NOMO-1 treated with dmso at 0.1 percent for 144 hours (cell line): ENCODE data around the gene MB.

Experiments
- DNase-seq: peaks from one replicate; lab custom pipeline; 2025; ENCODE audit not compliant: unreplicated experiment; lab: John Stamatoyannopoulos, UW

Gene MB

DNA sequence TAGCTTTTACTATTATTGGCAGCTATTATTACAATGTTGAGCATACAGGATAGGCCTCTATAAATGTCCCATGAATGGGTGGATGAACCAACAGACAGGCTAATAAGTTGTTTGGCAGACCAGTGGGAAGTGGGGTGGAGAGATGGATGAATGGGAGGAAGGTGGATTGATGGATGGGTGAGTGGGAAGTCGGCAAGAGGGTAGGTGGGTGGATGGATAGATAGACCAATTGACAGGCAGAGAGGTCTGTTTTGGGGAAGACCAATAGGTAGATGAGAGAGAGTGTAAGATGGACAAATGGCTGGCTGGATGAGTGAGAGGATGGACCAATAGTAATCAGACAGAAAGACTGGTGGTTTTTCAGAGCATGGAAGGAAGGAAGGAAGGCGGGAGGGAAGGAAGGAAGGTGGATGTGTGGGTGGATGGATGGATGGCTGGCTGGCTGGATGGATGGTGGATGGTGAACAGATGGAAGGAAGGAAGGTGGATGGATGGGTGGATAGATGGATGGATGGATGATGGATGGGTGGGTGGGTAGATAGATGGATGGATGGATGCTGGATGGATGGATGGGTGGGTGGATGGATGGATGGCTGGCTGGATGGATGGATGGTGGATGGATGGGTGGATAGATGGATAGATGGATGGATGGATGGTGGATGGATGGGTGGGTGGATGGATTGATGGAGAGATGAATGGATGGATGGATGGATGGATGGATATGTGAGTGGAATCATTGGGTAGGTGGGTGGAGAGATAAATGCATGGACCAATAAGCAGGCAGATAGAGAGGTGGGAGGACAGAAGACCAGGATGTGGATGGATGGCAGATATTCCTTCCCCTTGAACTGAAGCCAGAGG lies 39.1 kb downstream of the MB start:
- DNase-seq, result no peak

DNA sequence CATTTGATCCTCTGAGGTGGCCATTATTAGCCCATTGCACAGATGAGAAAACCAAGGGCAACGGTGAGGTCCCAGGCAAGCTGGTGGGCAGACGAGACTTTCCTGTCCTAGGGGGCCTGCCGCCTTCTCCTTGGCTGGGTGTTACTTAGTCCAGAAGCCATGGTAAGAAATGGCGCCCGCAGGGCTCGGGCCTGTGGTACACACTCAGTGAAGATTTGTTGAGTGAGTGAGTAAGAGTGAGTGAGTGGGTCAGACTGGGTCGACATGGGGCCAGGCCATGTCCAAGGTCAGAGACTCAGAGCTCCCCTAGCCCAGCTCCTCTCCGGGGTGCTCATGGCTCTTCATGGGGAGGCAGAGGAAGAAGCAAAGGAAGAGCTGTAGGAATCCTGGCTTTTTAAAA lies 40.5 kb downstream of the MB start:
- no peak for DNase-seq

DNA sequence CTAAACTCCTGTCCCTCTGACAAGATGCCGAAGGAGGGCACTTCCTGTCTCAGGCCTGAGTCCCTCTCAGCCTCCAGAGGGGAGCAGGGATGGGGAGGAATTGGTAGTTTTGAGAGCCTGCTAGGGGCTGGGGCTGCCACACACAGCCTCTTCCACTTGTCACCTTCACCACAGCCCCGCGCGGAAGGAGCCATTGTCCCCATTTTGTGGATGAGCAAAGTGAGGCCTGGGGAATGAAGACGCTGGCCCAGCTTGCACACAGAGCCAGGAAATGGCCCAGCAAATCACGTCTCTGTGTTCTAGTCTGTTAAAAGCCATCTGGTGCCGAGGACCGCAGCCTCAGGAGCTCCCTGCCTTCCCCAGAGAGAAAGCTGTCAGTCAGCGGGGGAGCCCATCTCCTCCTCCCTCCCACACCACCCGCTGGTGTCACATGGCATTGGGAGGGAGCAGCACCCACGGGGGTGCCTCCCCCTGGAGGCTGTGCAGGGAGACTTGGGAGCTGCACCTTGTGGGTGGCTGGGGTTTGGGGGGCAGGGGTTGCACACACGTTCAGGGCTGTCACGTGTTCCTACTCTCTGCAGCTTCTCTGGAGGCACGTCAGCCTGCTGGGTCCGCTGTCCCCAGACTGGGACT lies 41.9 kb downstream of the MB start:
- DNase-seq, result no peak

DNA sequence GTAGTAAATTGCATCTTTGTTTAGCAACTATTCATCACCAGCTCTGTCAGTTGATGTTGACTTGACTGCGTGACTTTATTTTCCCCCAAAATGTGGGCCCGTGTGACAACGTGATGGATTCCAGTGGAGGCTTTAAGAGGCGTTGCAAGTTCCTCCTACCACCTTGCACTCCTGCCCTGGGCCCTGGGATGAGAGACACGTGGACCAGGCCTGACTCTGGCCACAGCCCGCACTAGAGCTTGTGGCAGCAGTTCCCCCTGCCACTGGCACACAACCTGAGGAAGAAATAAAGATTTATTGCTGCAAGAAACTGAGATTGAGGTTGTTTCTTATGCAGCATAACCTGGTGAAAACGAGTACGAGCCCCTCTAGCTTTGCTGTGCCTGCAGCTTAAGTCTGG lies 44.6 kb downstream of the MB start:
- DNase-seq, result no peak

DNA sequence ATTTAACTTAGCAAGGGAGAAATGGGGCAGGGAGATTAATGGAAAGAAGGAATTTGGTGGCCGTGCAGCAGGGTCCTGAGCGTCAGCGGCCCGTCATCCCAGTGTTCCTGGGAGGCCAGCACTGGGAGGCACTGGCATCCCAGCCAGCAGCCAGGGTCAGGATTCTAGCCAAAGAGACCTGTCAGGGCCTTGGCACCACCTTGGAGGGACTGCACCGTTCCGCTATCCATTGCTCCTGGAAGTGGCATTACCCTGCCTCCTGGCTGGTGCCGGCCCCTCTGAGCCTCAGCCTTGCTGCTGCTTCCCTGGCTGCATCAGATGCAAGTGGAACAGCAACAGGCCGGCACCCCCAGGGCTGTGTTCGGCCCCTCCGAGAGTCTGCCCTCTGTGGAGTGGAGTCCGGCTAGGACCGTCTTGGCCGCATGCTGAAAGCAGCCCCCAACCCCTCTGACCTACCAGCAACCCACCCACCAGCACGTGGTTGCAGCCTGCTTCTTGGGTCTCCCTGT lies 46.4 kb downstream of the MB start:
- DNase-seq, result no peak

DNA sequence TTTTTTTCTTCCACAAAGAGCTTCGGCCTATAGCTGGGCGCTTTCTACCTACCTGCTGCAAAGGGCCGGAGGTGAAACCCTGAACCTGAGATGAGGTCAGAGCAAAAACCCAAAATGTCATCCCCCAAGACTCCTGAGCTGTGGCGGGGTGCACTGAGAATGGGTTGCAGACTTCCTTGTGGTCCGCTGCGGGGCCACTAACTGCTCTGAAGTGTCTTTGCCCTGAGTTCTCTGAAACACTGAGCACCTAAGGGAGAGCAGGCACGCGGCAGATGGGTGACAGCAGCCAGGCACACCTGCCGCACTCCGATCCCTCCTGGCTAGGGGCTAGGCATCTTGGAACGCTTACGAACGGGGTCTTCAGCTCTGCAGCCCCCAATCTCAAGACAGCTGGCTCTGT lies 47.2 kb downstream of the MB start:
- DNase-seq, result no peak

DNA sequence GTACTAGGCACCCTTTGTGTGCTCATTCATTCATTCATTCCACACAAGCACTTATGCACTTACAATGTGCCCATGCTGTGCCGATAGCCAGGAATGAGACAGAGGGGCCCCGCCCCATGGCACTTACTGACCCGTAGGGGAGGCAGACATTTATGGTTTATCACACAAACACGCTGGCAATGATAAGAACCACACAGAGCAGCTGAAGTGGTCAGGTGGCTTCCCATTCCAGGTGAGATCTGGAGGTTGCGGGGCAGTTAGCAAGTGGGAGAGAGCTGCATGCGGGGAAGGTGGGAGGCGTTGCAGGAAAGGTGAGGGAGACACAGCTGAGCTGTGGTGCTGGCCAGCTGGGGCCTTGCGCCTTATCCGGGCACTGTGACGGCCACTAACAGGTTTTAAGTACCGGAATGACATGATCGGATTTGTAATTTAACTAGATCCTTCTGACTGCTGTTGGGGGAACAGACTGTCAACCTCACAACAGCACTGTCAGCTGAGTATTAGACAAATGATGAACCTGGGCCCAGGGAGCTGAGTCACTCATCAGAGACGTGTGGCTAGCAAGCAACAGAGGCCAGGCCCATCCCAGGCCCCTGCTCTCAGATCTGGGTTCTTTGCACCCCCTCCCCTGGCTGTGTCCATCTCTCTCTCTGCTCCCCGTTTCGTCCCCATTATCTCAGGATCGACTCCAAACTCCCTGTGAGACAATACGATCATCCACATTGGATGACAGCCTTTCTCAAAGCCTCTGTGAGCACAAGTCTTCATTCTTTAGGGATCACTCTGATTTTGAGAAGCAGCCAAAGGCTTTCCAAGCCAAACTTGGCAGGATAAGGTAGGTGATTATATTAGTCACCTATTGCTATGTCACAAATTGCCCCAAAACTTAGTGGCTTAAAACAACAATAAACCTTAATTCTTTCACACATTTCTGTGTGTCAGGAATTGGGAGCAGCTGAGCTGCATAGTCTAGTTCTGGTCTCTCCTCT lies 48.1 kb downstream of the MB start:
- no peak for DNase-seq

DNA sequence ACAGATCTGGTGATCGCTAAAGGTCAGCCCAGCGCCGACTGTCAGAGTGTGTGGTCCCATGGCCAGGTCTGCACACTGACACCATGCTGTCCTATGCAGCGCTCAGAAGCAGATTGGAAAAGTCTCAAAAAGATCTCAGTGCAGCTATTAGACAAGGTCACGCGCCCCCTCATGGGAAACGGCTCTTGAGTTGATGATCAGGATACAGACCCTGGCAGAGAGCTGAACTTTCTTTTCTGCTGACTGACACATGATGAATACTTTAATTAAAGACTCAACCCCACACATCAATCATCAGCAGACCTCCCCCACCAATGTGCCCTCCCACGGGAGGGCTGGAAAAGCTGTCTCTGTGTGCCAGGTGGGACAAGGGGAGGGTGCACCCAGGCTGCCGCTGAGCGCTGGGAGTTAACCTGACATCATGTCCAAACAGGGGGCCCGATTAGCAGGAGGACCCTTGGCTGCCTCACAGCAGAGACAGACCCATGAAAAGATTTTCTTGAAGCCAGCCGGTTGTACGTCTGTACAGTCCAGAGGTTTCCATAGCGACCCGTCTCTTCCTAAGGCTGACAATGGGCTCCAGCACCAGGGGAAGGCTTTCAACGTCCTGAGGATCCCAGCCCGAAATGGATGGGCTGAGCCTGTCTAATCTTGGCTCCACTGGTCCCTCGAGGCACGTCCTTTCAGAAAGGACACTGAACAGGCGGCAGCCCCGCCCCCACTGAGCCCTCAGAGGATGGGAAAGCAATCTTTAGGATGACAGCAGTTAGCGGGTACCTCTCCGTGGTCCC lies 49.6 kb downstream of the MB start:
- no peak for DNase-seq

DNA sequence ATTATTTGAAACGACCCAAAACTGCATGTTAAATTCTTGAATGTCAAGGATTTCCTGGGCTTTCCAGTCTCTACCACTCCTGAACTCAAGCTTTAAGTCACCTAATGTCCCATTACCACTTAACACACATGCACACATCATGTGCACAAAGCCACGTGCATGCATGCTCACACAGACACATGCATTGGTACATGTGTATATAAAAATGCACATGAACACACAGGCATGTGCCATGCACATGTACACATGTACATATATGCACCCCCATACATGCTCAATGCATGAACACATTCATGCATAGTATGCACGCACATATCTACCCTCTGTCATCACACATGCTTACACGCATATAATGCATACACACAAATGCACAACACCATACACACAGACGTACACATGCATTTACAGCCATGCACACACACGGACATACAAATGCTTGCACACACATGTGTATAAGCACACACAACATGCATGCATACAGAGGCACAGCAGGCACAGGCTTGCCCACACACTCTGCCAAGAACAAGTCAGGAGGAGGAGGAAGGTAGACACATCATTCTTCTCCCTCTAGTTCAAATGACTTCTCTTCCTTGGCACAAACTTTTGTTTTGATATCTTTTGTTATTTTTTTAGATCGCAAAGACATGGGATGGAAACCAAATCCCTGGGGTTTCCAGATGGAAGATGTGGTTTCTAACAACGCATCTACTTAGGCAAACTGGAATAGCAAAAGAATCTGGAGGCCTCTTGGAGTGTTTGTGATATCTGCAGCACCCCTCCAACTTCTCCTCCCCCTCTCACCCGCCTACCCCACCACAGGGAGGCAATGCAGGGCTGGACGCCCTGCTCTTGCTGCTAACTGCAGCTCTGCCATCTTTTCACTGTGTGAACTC lies 51.9 kb downstream of the MB start:
- no peak for DNase-seq

DNA sequence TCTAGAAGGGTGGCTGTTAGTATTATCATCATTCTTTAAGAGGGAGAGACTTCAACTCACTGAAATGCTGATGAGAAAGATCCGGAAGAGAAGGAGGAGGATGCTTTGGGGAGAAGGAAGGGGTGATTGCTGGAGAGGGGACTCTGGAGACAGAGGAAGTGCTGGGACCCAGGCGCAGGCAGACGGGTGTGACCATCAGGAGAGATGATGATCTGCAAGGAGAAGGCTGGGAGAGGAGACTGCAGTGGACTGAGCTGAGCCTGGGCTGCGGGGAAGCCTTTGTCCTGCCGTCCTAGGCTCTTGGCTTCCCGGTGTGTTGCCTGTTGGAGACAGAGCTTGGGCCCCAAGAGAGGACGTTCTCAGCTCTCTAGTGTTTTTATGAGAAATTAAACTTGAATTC lies 53.9 kb downstream of the MB start:
- DNase-seq, result no peak

DNA sequence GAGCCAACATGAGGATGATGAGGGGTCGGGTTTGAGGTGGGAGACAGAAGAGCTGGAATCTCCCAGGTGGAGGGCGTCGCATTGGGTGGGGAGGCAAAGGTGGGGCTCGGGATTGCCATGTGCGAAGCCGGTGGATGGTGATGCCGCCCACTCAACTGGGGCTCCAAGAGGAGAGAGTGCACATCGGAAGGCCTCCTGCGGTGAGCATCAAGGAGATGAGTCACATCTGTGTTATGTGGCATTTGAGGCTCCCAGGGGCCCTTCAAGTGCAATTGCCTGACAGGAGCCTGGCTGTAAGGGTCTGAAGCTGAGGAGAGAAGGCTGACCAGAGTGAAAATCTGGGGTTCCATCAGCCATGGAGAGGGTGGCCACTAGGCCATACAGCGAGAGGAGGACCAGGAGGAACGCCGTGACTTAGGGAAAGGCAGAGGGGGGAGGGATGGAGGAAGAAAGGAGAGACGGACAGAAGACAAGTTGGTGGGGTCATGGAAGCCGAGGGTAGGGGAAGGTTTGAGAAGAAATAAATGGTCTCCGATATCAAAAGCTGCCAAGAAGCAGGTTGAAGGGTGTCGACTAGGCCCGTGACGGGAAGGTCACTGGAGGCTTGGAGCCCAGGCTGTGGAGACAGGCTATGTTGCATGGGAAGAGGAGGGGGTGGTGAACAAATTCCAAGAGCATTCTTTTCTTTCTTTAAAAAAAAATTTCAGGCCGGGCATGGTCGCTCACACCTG lies 55.2 kb downstream of the MB start:
- no peak for DNase-seq

DNA sequence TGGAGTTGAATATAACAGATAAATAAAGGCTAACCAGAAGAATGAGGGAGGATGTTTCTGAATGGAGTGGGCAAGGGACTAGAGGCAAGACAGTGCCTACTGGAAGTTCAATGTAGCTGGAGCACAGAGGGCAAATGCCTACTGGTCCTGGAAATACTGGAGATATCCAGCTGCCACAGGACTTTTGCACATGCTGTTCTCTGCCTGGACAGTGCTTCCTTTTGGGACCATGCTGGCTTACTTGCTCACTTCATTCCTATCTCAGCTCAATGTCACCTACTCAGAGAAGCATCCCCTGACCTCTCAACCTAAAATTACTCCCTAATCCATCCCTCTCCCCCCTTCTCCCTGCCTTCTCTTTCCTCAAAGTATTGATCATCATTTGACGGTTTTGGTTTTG lies 56.3 kb downstream of the MB start:
- DNase-seq, result no peak

DNA sequence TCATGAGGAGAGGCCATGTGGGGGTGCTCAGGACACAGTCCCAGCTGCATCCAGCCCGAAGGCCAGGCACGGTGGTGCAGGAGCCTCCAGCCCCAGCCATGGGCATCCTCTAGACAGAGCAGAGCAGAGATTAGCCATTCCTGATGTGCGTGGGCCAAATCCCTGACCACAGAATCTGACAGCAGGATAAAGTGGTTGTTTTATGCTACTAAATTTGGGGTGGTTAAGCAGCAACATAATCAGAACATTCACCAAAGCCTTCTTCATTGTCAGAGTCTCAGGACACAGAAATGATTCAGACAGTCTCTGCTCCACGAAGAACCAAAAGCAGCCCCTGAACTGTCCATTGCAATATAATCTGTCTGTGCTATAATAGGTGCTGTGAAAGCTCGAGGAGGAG lies 56.8 kb downstream of the MB start:
- no peak for DNase-seq

DNA sequence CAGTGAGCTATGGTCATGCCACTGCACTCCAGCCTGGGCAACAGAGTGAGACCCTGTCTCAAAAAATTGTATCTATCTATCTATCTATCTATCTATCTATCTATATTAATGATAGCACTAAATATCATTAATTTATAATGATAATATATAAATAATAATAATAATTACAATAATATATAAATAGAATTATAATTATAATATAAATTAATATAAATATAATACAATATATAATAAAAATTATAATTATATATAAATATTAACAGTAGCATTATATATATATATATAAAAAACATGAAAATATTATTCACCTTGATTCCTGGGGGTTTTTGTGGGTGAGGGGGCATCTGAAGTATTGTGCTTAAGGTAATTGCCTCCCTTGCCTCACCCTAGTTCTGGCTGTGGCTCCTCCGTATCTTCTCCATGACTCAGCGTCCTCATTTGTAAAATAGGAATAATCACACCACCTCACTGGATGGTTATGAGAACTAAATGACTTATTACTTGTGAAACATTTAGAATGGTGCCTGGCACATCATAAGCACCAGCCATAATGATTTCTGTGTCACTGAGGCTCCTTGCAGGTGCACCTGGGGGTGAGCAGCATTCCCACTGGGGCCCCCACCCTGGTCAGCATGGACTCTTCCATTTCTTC lies 57.6 kb downstream of the MB start:
- DNase-seq, result no peak

DNA sequence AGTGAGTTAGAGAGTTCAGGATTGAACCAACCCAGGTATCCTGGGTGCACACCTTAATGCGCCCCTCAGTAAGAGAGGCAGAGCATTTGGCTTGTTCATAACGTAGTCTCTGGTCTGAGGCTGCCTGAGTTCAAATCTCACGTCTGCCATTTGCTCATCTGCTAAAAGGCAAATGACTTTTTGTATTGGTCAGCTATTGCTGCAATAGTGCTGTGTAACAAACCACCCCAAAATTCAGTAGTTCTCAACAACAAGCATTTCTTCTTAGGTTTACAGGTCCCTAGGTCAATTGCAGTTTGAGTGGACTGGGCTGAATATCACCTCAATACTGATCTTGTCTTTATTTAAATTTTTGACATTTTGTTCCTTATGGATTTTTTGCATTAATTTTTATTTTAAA lies 58.4 kb downstream of the MB start:
- no peak for DNase-seq

DNA sequence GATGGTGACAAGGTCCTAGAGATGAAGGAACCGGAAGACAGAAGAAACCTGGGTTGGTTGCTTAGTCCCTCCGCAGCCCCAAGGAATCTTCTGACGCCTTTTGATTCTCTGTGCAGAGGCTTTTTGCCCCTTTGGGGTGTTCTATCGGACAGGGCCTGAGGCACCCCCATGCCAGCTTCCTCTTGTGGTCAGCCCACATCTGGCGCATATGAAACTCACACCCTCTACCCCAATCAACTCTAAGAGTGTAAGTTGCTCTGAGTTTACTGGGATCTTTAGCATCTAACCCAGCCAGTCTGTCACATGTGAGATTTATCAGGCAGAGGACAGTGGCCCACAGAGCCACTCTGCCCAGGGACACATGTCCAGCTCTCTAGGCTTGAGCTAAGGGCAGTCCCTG lies 59.1 kb downstream of the MB start:
- DNase-seq, result no peak
